H9 (cell line): Measurements from ENCODE around the gene SLC1A1. TPM values are rescaled to one million over a fixed set of nuclear protein-coding genes. Genes with fewer than 3 reads are reported as not detected.

Source experiments
- DNase-seq: peaks from one replicate; pipeline ENCODE4 v3.0.0-alpha.2; 2017
- H2AFZ ChIP-seq: one replicate; pipeline ENCODE4 v1.6.1; 2013; ENCODE audit warnings: mild to moderate bottlenecking, low read length, control low read depth, moderate library complexity
- H2AK5ac ChIP-seq: 2 replicates; pipeline ENCODE4 v1.6.1; 2013; ENCODE audit warnings: low read length, control low read depth, mixed read lengths; ENCODE audit not compliant: insufficient read length
- H2BK120ac ChIP-seq: one replicate; pipeline ENCODE4 v1.6.1; 2013; ENCODE audit warnings: low read depth, mild to moderate bottlenecking, low read length, control low read depth, inconsistent platforms; ENCODE audit not compliant: poor library complexity, severe bottlenecking
- H2BK12ac ChIP-seq: 2 replicates; pipeline ENCODE4 v1.6.1; 2013; ENCODE audit warnings: low read length, control low read depth, mixed read lengths, low read depth; ENCODE audit not compliant: insufficient read length
- H2BK15ac ChIP-seq: 2 replicates; pipeline ENCODE4 v1.6.1; 2013; ENCODE audit warnings: low read depth, low read length, control low read depth
- H2BK20ac ChIP-seq: one replicate; pipeline ENCODE4 v1.6.1; 2013; ENCODE audit warnings: low read depth, mild to moderate bottlenecking, low read length, control low read depth, inconsistent platforms; ENCODE audit not compliant: poor library complexity, severe bottlenecking
- H2BK5ac ChIP-seq: 2 replicates; pipeline ENCODE4 v1.6.1; 2013; ENCODE audit warnings: low read length, control low read depth, mixed read lengths; ENCODE audit not compliant: insufficient read length
- H3K14ac ChIP-seq: 2 replicates; pipeline ENCODE4 v1.6.1; 2013; ENCODE audit warnings: low read length, control low read depth; ENCODE audit not compliant: insufficient read depth
- H3K18ac ChIP-seq: 2 replicates; pipeline ENCODE4 v1.6.1; 2013; ENCODE audit warnings: low read depth, mild to moderate bottlenecking, mixed read lengths, low read length, control low read depth; ENCODE audit not compliant: insufficient read length
- H3K23ac ChIP-seq: 2 replicates; pipeline ENCODE4 v1.6.1; 2013; ENCODE audit warnings: low read length, control low read depth, mixed read lengths, low read depth; ENCODE audit not compliant: insufficient read length
- H3K23me2 ChIP-seq: 2 replicates; pipeline ENCODE4 v1.6.1; 2013; ENCODE audit warnings: low read depth, mild to moderate bottlenecking, mixed read lengths, low read length, control low read depth; ENCODE audit not compliant: insufficient read length, poor library complexity, severe bottlenecking
- H3K27ac ChIP-seq: 2 replicates; pipeline ENCODE4 v1.5.1; 2013; ENCODE audit warnings: low read length, control low read depth, mixed read lengths, low read depth; ENCODE audit not compliant: insufficient read length
- H3K27me3 ChIP-seq: 2 replicates; pipeline ENCODE4 v1.6.1; 2013; ENCODE audit warnings: low read length, control low read depth, inconsistent platforms; ENCODE audit not compliant: insufficient read depth
- H3K4ac ChIP-seq: 2 replicates; pipeline ENCODE4 v1.6.1; 2013; ENCODE audit warnings: low read depth, mild to moderate bottlenecking, control low read depth, inconsistent platforms, low read length, moderate library complexity
- H3K4me1 ChIP-seq: 2 replicates; pipeline ENCODE4 v1.6.1; 2013; ENCODE audit warnings: low read length, control low read depth, inconsistent platforms; ENCODE audit not compliant: insufficient read depth
- H3K4me2 ChIP-seq: 2 replicates; pipeline ENCODE4 v1.6.1; 2013; ENCODE audit warnings: low read length, control low read depth, mixed read lengths; ENCODE audit not compliant: insufficient read length, insufficient read depth
- H3K56ac ChIP-seq: 2 replicates; pipeline ENCODE4 v1.6.1; 2013; ENCODE audit warnings: low read depth, mild to moderate bottlenecking, mixed read lengths, low read length, control low read depth; ENCODE audit not compliant: insufficient read length
- H3K79me1 ChIP-seq: 2 replicates; pipeline ENCODE4 v1.6.1; 2013; ENCODE audit warnings: low read depth, mild to moderate bottlenecking, moderate library complexity, low read length, control low read depth, inconsistent platforms; ENCODE audit not compliant: insufficient read depth, poor library complexity, severe bottlenecking
- H3K79me2 ChIP-seq: 2 replicates; pipeline ENCODE4 v1.6.1; 2013; ENCODE audit warnings: low read length, control low read depth, inconsistent platforms; ENCODE audit not compliant: insufficient read depth
- H3K9ac ChIP-seq: 2 replicates; pipeline ENCODE4 v1.6.1; 2013; ENCODE audit warnings: low read length, control low read depth, mixed read lengths; ENCODE audit not compliant: insufficient read length; ENCODE audit errors: extremely low read depth
- H3K9me3 ChIP-seq: one replicate; pipeline ENCODE4 v1.6.1; 2013; ENCODE audit warnings: low read depth, low read length, inconsistent platforms; ENCODE audit not compliant: control insufficient read depth
- H3T11ph ChIP-seq: one replicate; pipeline ENCODE4 v1.6.1; 2013; ENCODE audit warnings: mild to moderate bottlenecking, low read length, control low read depth, inconsistent platforms
- H4K20me1 ChIP-seq: one replicate; pipeline ENCODE4 v1.6.1; 2013; ENCODE audit not compliant: control insufficient read depth, insufficient read length, insufficient read depth
- H4K5ac ChIP-seq: 2 replicates; pipeline ENCODE4 v1.6.1; 2013; ENCODE audit warnings: low read depth, mild to moderate bottlenecking, mixed read lengths, low read length, control low read depth; ENCODE audit not compliant: insufficient read length
- H4K8ac ChIP-seq: replicated peaks from 2 replicates; pipeline ENCODE4 v1.6.1; 2013; ENCODE audit warnings: low read length, control low read depth, mixed read lengths, low read depth; ENCODE audit not compliant: insufficient read length
- H4K91ac ChIP-seq: 2 replicates; pipeline ENCODE4 v1.6.1; 2013; ENCODE audit warnings: low read depth, mild to moderate bottlenecking, moderate library complexity, mixed read lengths, low read length, control low read depth; ENCODE audit not compliant: insufficient read length
- H3K27ac Mint-ChIP-seq, 3 experiments: 2 replicates in 2 of 3; 3 replicates in 1 of 3; pipeline ENCODE4 v1.8.0; 2020 to 2021; ENCODE audit warnings: mixed read lengths in 3 of 3, mild to moderate bottlenecking in 1 of 3, moderate library complexity in 1 of 3
- H3K27me3 Mint-ChIP-seq: 2 replicates; pipeline ENCODE4 v1.8.0; 2021; ENCODE audit warnings: low read depth, mild to moderate bottlenecking, moderate library complexity, mixed read lengths
- H3K36me3 Mint-ChIP-seq, 3 experiments: 2 replicates in 2 of 3; 3 replicates in 1 of 3; pipeline ENCODE4 v1.8.0; 2020 to 2021; ENCODE audit warnings: low read depth in 3 of 3, mixed read lengths in 3 of 3; ENCODE audit not compliant: insufficient read depth in 1 of 3
- H3K4me1 Mint-ChIP-seq, 2 experiments: 2 replicates each; pipeline ENCODE4 v1.8.0; 2020; ENCODE audit warnings: mixed read lengths in 2 of 2
- H3K4me3 Mint-ChIP-seq, 2 experiments: 2 replicates in 1 of 2; 3 replicates in 1 of 2; pipeline ENCODE4 v1.8.0; 2020 to 2021; ENCODE audit warnings: mild to moderate bottlenecking in 2 of 2, mixed read lengths in 2 of 2, moderate library complexity in 1 of 2
- H3K9me3 Mint-ChIP-seq, 2 experiments: 2 replicates in 1 of 2; 3 replicates in 1 of 2; pipeline ENCODE4 v1.8.0; 2020; ENCODE audit warnings: mild to moderate bottlenecking in 2 of 2, mixed read lengths in 2 of 2, moderate library complexity in 1 of 2
- WGBS: extraction: QIAGEN DNeasy Blood & Tissue Kit; methylation state at CpG from one replicate; pipeline ENCODE4 v1.1.7; 2013; ENCODE audit warnings: missing lambda C conversion rate, low lambda C conversion rate, mixed read lengths; ENCODE audit not compliant: insufficient read length; ENCODE audit errors: extremely low coverage; 5-methylcytosine and 5-hydroxymethylcytosine counted together
- total RNA-seq: library from RNA; stranded (reverse); gene quantifications from 2 replicates; pipeline ENCODE4 v1.2.1, GENCODE V29; 2021
- TF ChIP-seq, protein P1 (sequence below): fragments of 200-600 bp; sonication (generic); conservative IDR thresholded peaks from 3 replicates; pipeline ENCODE4 v1.8.0; 2021; ENCODE audit warnings: antibody characterized with exemption, mild to moderate bottlenecking

Gene SLC1A1
- total RNA-seq, 1 experiment from 2014 or later, result 4.7 TPM

DNA sequence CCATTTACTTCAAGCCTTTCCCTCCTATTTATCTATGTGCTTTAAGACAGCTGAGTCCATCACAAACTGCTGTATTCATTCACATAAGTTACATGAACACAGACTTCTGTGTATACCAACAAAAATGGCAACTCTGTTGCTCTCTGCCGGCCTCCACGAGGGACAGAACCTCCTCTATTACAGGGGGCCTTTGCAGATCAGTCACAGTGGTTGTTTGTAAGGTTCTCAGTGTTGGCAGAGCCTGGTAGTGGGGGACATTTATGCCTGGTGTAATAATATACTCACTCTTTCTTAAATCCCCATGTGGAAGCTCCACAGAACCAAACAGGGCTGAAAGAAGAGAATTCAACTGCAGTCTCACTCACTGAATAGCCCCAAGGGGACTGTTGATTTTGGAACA lies 76.5 kb downstream of the SLC1A1 start:
- no peaks in the 10 kb centered on the region for H3K79me2 ChIP-seq
- H4K5ac ChIP-seq, result no peak overlapping the region
- no peak overlapping the region for H3K27ac ChIP-seq
- Mint-ChIP-seq H3K36me3 (peaks cover 0 to 8% (median 0%) of the 10 kb centered on the region in 3 experiments; a peak in 2 of 7 replicates), H3K27ac (no peak overlapping the region), H3K9me3 (no peaks in the 10 kb centered on the region), H3K4me1 (no peaks in the 10 kb centered on the region), H3K4me3 (no peak overlapping the region), H3K27me3 (no peaks in the 10 kb centered on the region)
- no peak overlapping the region for H3K4me2 ChIP-seq
- TF ChIP-seq, protein P1, sequence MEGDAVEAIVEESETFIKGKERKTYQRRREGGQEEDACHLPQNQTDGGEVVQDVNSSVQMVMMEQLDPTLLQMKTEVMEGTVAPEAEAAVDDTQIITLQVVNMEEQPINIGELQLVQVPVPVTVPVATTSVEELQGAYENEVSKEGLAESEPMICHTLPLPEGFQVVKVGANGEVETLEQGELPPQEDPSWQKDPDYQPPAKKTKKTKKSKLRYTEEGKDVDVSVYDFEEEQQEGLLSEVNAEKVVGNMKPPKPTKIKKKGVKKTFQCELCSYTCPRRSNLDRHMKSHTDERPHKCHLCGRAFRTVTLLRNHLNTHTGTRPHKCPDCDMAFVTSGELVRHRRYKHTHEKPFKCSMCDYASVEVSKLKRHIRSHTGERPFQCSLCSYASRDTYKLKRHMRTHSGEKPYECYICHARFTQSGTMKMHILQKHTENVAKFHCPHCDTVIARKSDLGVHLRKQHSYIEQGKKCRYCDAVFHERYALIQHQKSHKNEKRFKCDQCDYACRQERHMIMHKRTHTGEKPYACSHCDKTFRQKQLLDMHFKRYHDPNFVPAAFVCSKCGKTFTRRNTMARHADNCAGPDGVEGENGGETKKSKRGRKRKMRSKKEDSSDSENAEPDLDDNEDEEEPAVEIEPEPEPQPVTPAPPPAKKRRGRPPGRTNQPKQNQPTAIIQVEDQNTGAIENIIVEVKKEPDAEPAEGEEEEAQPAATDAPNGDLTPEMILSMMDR, result no peak
- H3K27me3 ChIP-seq, result no peaks in the 10 kb centered on the region
- no peaks in the 10 kb centered on the region for H3K23me2 ChIP-seq
- no peak overlapping the region for H2BK120ac ChIP-seq
- no peak overlapping the region for H2BK12ac ChIP-seq
- no peak overlapping the region for H2AK5ac ChIP-seq
- no peak for DNase-seq
- H3T11ph ChIP-seq, result no peak overlapping the region
- no peak overlapping the region for H4K8ac ChIP-seq
- no peak overlapping the region for H2BK15ac ChIP-seq
- no peak overlapping the region for H3K14ac ChIP-seq
- H3K79me1 ChIP-seq, result no peaks in the 10 kb centered on the region
- H3K9me3 ChIP-seq, result no peaks in the 10 kb centered on the region
- no peak overlapping the region for H3K23ac ChIP-seq
- no peaks in the 10 kb centered on the region for H4K20me1 ChIP-seq
- no peak overlapping the region for H3K9ac ChIP-seq
- no peaks in the 10 kb centered on the region for H3K4me1 ChIP-seq
- no peak overlapping the region for H3K56ac ChIP-seq
- H2BK20ac ChIP-seq, result no peak overlapping the region
- no peak overlapping the region for H4K91ac ChIP-seq
- H2BK5ac ChIP-seq, result no peak overlapping the region
- H2AFZ ChIP-seq, result no peak overlapping the region
- H3K18ac ChIP-seq, result no peak overlapping the region
- no CpG with 5 or more reads among the region's 2 CpGs for WGBS
- no peak overlapping the region for H3K4ac ChIP-seq
